Hematopoietic multipotent progenitor cell (in vitro differentiated cells): ENCODE measurements around the gene NINJ1. TPM values are rescaled to one million over a fixed set of nuclear protein-coding genes. Genes with fewer than 3 reads are reported as not detected.

Experiments used
- DNase-seq, 3 donors: peaks; one replicate each; pipeline ENCODE4 v3.0.0-alpha.2; 2011 to 2015; ENCODE audit warnings: low read depth in 2 of 3, low spot score in 2 of 3
- total RNA-seq: library from RNA; depleted of rRNA; stranded (reverse); fragments of >200 nt; gene quantifications from one replicate; pipeline ENCODE4 v1.2.3, GENCODE V29; 2012

NINJ1 gene, protein sequence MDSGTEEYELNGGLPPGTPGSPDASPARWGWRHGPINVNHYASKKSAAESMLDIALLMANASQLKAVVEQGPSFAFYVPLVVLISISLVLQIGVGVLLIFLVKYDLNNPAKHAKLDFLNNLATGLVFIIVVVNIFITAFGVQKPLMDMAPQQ
- total RNA-seq: 63.8 TPM

DNA sequence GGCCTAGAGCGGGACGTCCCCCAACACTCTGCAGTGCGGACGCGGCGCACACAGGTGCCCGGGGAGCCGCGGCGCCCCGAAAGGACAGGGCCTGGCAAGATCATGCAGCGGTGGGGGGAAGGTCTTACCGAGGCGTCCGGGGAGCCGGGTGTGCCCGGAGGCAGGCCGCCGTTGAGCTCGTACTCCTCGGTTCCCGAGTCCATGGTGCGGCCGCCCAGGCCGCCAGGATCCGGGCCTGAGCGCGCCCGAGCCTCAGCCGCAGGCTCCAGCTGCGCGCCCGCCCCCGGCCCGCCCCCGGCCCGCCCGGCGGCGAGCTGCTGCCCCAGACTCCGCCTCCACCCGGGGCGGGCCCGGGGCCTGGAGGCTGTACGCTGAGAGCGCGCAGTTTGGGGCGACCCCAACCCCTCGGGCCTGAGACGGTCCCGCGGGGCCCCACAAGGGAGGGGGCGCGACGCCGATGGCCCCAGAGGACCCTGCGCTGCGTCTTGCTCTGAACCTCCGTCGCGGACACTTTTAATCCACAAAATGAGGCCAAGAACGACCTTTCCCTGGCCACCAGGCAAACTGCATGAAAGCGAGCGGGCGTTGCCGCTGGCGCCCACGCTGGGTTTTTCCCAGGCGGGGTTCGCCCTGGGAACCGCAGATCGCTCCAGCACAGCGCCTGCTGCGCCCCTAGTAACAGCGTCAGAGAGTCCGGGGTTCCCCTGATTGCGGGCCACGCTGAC is at the start of gene NINJ1:
Gene NINJ1 (minus strand): TSS at position 237 of the 725 bp plus-strand sequence. CDS start 34 bp downstream, at position 203.
- peak in 2 of 3 donors; percentile 86 for DNase-seq

DNA sequence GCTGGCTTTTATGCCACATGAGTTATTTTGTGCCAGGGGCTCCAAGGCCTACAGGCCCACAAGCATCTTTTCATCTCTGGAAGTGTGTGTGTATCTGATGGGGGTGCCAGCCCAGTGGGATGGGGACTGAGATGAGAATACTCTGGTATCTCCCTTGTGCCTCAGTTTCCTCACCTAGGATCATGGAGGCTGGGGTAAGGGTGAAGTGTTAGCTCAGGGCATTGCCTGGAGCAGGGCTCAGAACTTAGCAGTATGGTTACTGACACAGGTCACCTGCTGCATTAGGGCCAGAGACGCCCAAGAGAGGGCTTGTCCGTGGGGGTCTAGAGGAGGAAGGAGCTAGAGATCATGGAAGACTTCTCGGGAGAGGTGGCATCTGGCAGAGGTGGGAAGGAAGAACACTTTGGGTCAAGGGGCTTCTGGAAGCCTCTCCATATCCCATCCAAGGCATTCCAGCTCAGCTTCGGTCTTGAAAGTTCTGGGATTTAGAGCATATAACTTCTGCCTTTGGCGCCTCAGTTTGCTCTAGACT is 49.1 kb upstream of the NINJ1 start:
- no peak for DNase-seq

GRCh38 chr9:93182572-93182971 is 48.5 kb upstream of the NINJ1 start:
- no peak for DNase-seq

- DNase-seq: no peak
Measured at GRCh38 chr9:93181672-93182435, 47.8 kb upstream of the NINJ1 start.

DNA sequence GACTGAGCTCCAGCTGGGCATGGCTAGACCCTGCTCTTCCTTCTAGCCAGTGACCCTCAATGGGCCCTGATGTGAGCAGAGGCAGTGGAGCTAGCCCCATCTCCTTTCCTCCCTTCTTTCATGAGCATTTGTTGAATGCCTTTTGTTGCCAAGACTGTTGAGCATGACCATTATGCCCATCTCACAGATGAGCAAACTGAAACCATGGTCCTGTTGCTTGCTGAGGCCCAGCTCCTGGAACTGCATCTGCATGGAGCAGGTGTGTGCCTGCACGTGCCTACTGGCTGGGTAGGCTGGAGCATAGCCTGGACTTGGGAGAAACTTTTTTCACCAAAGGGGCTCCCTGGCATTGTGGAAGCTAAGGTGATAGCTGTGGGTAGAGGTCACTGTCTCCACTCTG is 46.9 kb upstream of the NINJ1 start:
- no peak for DNase-seq

GRCh38 chr9:93178851-93179786 is 45.1 kb upstream of the NINJ1 start:
- no peak for DNase-seq

GRCh38 chr9:93177676-93178075 is 43.6 kb upstream of the NINJ1 start:
- no peak for DNase-seq

- no peak for DNase-seq
Measured at GRCh38 chr9:93174976-93175375, 40.9 kb upstream of the NINJ1 start.

DNA sequence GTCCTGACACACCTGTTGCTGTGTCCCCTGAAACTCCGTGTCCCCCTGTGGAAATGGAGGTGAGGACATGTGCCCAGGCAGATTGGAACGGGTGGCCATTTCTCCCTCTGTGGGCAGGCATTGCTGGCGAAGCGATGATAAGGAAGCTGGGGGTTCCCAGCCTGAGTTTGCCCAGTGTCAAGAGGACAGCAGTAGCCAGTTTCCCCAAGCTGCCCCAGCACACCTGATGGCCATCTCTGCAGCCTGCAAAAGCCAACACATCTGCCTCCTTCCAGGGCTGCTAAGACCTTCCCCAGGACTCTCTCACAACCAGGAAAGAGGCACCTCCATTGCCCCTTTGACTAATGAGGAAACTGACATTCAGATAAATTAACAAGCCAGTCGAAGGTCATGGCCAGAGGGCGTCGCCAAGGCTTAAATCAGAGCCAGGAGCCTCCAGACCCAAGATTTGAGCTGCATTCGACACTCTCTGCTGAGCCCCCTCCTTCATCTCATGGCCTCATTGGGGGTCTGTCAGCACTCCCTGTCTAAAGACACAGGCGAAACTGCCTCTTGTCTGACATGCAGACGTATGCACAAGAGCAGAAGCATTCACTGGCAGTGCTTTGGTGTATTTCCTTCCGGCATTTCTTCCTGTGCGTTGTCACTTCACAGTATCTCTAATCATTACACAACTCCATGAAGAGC is 39.5 kb upstream of the NINJ1 start:
- DNase-seq: no peak

DNA sequence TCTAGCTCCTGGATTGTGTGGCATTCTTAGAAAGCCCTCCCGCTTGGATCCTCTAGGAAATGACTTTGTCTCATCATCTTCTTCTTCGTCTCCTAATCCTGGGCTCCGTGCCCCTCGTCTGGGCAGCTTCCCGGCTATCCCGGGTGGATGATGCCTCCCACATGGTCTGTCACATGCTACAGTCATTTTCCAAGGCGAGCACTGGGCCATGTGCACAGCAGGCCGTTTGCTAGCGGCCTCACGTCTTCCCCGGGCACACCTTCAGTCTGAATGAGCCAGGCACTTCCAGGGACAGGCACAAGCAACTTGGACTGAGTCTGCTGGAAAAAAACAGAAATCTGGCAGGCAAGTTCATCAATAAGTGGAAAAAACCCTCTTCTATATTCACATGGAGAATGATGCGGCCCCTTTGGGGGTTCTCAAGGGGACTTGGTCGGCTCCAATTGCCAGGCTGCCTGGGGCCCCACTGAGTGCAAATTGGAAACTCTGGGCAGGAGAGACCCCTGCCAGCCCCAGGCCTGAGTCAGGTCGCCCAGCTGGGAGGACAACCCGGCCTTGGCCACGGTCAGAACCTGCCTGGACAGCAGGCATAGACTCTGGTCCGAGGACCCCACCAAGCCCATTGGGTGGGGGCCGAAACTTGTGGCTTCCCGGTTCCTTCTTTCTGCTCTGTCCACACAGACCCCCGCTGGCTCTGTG is 38.8 kb upstream of the NINJ1 start:
- DNase-seq: no peak

DNA sequence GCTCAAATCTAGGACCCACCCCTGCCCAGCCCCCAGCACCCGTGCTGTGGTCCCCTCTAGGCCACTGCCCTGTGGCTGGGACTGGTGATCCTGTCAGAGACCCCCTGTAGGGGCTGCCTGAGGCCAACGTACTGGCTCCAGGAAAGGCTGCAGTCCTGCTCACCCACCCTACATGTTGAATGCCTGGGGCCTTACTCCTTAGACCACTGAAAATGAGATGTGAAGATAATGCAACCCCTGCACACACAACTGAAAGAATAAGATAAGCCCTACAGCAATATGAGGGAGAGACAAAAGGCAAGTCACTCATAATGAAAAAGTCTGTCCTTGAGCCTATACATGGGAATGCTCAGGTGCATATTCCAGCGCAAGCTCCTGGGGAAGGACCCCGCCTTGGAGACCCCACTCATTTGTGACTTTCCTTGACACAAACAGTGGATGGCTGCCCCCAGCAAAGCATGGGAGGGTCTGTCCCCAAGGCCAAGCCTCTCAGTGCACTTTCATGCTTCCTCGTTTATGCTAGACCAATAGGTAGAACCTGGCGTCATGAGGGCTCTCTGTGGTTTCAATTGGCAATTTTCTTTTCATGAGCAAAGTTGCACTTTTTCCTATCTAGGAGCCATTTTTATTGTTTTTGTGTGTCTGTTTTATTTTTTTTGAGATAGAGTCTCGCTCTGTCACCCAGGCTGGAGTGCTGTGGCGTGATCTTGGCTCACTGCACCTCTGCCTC is 37.4 kb upstream of the NINJ1 start:
- peak in 1 of 3 donors; percentile 58 for DNase-seq

DNA sequence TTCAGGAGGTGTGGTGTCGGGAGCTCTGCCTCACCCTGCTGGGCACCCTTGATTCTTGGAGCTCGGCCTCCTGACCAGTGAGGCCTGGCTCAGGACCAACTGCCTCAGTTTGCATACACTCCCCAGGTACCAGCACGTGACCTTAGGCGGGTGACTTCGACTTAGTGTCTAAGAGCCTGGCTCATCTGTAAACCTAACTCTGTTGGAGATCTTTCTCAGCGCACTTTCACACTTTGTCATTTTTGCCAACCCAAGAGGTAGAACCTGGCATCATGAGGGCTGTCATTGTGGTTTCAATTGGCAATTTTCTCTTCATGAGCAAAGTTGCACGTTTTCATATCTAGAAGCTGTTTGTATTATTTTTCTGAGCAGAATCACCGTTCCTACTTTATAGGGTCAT is 36.5 kb upstream of the NINJ1 start:
- no peak for DNase-seq

DNA sequence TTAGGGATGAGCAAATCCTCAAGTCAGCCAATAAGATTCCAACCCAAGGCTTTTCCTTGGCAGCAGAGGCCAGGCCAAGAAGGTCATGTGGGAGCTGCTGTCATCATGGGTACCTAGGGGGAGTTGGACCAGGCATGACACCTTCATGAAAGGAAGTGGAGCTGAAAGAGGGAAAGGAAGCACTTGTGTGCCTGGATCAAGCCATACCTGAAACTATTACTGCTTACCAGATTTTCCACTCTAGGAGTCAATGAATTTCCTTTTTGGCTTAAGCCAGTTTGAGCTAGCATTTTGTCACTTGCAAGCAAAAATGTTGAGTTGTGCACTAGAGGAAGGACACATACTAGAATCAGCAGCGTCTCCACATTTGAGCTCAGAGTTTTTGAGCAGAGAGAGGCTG is 35.4 kb upstream of the NINJ1 start:
- DNase-seq: no peak

GRCh38 chr9:93168581-93168980 is 34.5 kb upstream of the NINJ1 start:
- no peak for DNase-seq

GRCh38 chr9:93167838-93168237 is 33.8 kb upstream of the NINJ1 start:
- DNase-seq: no peak

DNA sequence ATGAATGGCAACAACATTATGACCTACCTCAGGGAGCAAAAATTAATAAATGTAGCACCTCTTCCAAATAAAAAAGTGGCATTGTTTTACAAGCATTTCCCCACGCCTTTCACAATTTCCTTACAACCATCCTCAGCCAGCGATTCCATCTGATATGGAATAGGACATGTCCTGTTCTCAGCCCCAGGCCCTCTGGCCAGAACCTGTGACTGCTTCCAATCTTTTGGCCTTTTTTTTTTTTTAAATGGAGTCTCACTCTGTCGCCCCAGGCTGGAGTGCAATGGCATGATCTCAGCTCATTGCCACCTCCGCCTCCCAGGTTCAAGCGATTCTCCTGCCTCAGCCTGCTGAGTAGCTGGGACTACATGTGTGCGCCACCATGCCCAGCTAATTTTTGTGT is 33.1 kb upstream of the NINJ1 start:
- no peak for DNase-seq

DNA sequence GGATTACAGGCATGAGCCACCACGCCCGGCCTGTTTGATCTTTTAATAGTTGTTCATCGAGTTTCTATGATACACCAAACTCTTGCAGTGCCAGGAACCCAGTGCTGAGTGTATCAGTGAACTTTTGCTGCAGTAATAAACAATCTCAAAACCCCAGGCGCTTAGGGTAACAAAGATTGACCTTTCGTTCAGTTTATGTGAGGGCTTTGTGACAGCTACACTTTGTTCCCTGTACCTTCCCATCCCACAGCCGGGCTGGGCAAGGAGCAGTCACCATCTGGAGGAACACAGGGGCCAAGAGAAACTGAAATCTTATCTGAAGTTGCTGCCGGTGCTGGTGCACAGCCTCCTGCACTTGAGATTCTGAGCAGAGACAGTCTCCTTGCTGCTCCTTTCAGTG is 32.6 kb upstream of the NINJ1 start:
- DNase-seq: no peak

DNA sequence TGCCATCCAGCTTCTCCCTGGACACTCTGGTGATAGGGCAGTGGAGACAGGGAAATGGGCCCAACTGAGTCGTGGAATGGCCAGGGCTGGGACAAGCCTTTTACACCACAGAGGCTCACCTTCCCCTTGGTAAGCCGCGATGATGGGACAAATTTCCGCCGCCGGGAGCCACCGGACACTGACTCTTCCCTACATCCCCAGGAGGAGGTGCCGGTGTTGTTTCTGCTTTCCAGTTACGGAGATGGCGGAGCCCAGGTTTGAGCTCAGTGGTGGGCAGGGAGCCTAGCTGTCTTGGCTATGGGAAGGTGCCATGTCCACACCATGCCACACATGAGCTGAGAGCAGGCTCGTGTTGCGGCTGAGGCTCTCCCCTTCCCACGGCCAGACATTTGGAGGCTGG is 30.0 kb upstream of the NINJ1 start:
- DNase-seq: no peak
